Measurements from ENCODE around the gene RBM38. TPM values are rescaled to one million over a fixed set of nuclear protein-coding genes. Genes with fewer than 3 reads are reported as not detected.

Gene RBM38
- total and polyA plus RNA-seq, 10 of the 15 experiments (the other 5 are each of a cell fraction or from before 2014, with no cell fraction given), result 0.32 to 118 (median 25.2) TPM

GRCh38 chr20:57353351-57353750 lies 37.8 kb upstream of the RBM38 start:
- in situ Hi-C loops (cut with MboI), result no loop called here
- no TSS peak for BruUV-seq (replicated peaks)

More at GRCh38 chr20:57353351-57353750, 37.8 kb upstream of the RBM38 start:
- Histone ChIP-seq H3K4me2 (ENCODE audit: control insufficient read depth, insufficient read depth) (no peak overlapping the region), H2AFZ (ENCODE audit: control insufficient read depth, low read depth, low read length) (no peak overlapping the region), H3K36me3 (ENCODE audit: control insufficient read depth in 2 of 2, insufficient read depth in 2 of 2, low read length in 1 of 2) (peaks cover 4 to 17% of the 10 kb centered on the region in 2 experiments), H3K9me3 (replicated peaks; ENCODE audit: control insufficient read depth, insufficient read depth, low read length) (no peaks in the 10 kb centered on the region), H3K4me1 (ENCODE audit: control insufficient read depth, insufficient read depth, low read length) (peaks cover 4% of the 10 kb centered on the region; the same call in 1 of the 2 replicates), H3K9ac (ENCODE audit: control insufficient read depth, insufficient read depth, low read length) (no peak overlapping the region), H3K4me3 (peak overlapping the region; percentile 96; the same call in 1 of the 2 replicates), H3K79me2 (ENCODE audit: control insufficient read depth, insufficient read depth, low read length) (peaks cover 26% of the 10 kb centered on the region), H4K20me1 (ENCODE audit: control insufficient read depth, insufficient read depth) (no peaks in the 10 kb centered on the region), H3K27me3 (replicated peaks in 1 of 2; ENCODE audit: control insufficient read depth in 2 of 2, insufficient read depth in 2 of 2, low read length in 1 of 2) (no peaks in the 10 kb centered on the region), H3K27ac (ENCODE audit: control insufficient read depth, insufficient read depth) (no peak overlapping the region)
- intact Hi-C loops (cut with micrococcal nuclease; ENCODE audit: unreplicated experiment), result no loop called here
- POLR2A ChIA-PET, result no interaction called here
- FAIRE-seq (no peak), ATAC-seq (no peak), DNase-seq (ENCODE audit: low read depth, low spot score) (no peak)
- CTCF ChIA-PET, result no interaction called here
- SMC1A ChIA-PET (ENCODE audit: uncharacterized antibody, unreplicated experiment), result no interaction called here
- RAD21 ChIA-PET (ENCODE audit: unreplicated experiment), result no interaction called here
- 98% methylated on average over 9 of the region's 9 CpGs for WGBS (ENCODE audit: insufficient coverage, insufficient replicate concordance, low lambda C conversion rate, missing lambda C conversion rate)
- TF ChIP-seq ZNF384 (IDR thresholded peaks at IDR 0.05; ENCODE audit: borderline replicate concordance, low read depth, low read length) (no peak), BMI1 (IDR thresholded peaks at IDR 0.05; ENCODE audit: borderline replicate concordance) (no peak), SKIL (IDR thresholded peaks at IDR 0.05; ENCODE audit: low read depth, poor library complexity, severe bottlenecking) (no peak), ETV6 (conservative IDR thresholded peaks at IDR 0.05 in 1 of 2, IDR thresholded peaks at IDR 0.05 in 1 of 2; ENCODE audit: borderline replicate concordance in 1 of 2, low read depth in 1 of 2) (no peak), E4F1 (IDR thresholded peaks at IDR 0.05; ENCODE audit: borderline replicate concordance, partially characterized antibody) (no peak), RFX5 (IDR thresholded peaks at IDR 0.05; ENCODE audit: low read depth, low read length) (no peak), PAX5 (IDR thresholded peaks at IDR 0.05; ENCODE audit: borderline replicate concordance, low read depth, low read length) (no peak), NKRF (conservative IDR thresholded peaks at IDR 0.05) (no peak), HSF1 (IDR thresholded peaks at IDR 0.05; ENCODE audit: low read depth, low read length) (no peak), PRDM15 (CRISPR knock-in tag; IDR thresholded peaks at IDR 0.05) (no peak), NFXL1 (IDR thresholded peaks at IDR 0.05; ENCODE audit: borderline replicate concordance) (no peak), ZNF622 (IDR thresholded peaks at IDR 0.05) (no peak)

Data from GM12878 (cell line).